ENCODE measurements around the gene TMEM89. TPM values are rescaled to one million over a fixed set of nuclear protein-coding genes. Genes with fewer than 3 reads are reported as not detected.

Gene TMEM89
- total and polyA plus RNA-seq, 9 donors: not detected

DNA sequence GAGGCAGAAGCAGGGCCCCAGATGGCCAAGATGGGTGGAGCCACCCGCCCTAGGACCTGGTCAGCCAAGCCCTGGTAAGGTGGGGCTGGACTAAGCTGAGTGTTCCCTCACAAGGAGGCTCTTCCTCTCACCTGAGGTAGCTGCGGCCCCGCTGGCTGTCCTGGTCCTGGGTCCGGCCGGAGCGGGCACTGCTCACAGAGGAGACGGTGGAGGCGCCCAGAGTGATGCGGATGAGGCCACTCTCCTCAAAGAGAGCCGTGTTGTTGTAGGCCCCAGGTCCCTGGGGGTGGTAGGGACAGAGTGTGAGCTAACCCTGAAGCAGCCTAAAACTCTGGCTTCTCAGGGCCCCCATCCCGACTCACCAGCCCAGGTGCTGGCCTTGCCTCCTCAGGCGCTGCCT lies 21.0 kb upstream of the TMEM89 start:
- Histone ChIP-seq H3K27me3 (ENCODE audit: control insufficient read depth, insufficient read depth, low read length) (peaks cover 3% of the 10 kb centered on the region), H3K27ac (ENCODE audit: low read length) (no peak overlapping the region), H3K9me3 (replicated peaks; ENCODE audit: control insufficient read depth, low read depth, low read length) (no peaks in the 10 kb centered on the region), H3K4me1 (ENCODE audit: control insufficient read depth, insufficient read depth, low read length) (no peaks in the 10 kb centered on the region), H3K36me3 (ENCODE audit: control insufficient read depth, insufficient read depth, low read length) (no peaks in the 10 kb centered on the region), H3K4me3 (ENCODE audit: low read length) (no peak overlapping the region)
- 90% methylated on average over 12 of the region's 12 CpGs for WGBS (ENCODE audit: insufficient coverage)
- DNase-seq: no peak

DNA sequence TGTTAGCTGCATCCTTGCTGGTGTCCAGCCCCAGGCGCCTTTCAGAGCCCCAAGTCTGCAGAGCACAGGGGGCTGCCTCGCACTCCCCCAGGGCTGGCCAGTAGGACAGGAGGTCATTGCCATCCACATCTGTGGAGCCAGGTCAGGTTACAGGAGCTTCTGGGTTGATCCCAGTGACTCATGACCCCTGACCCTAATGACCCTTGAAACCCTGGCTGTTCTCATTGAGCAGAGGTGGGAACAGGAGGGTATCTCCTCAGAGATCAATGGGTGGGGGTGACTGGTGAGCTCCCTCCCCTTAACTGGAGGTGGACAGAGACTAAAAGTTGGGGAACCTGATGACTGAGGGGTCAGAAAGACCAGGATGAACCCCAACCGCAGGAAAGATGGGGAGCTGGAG lies 19.8 kb upstream of the TMEM89 start:
- peaks cover 3% of the 10 kb centered on the region for H3K27me3 ChIP-seq (ENCODE audit: control insufficient read depth, insufficient read depth, low read length)
- H3K4me3 ChIP-seq (ENCODE audit: low read length): no peak overlapping the region
- no peaks in the 10 kb centered on the region for H3K9me3 ChIP-seq (replicated peaks; ENCODE audit: control insufficient read depth, low read depth, low read length)
- 68% methylated on average over 3 of the region's 3 CpGs for WGBS (ENCODE audit: insufficient coverage)
- no peak for DNase-seq
- no peak overlapping the region for H3K27ac ChIP-seq (ENCODE audit: low read length)
- peaks cover 4% of the 10 kb centered on the region for H3K4me1 ChIP-seq (ENCODE audit: control insufficient read depth, insufficient read depth, low read length)
- H3K36me3 ChIP-seq (ENCODE audit: control insufficient read depth, insufficient read depth, low read length): no peaks in the 10 kb centered on the region

DNA sequence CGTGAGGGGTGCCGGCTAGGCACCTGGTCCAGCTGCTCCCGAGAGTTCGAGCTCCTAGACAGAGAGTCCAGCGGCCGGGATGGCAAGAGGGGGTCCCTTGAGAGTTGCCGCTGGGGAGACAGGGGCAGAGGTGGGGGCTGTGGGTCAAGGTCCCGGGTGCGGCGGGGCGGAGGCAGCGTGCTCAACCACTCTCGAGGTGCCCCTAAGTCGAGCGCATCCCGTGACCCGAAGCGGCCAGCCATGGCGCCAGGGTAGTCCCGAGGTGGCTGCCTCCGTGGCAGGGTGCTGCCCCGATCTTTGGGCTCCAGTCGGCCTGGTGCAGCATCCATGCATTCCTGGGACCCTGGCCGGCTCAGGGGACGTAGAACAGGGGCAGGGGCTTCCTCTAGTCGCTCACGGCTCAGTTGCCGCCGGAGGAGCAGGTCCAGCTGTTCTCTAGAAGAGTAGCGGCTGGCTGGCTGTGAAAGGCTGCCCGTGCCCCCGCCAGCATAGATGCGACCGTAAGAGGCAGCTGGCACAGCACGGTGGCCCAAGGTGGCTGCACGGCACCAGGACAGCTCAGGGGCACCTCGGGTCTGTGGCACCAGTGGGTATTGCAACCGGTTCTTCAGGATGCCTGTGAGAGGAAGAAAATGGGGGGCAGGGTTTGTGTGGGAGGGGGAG lies 18.5 kb upstream of the TMEM89 start:
- DNase-seq: no peak
- H3K4me3 ChIP-seq (ENCODE audit: low read length): no peak overlapping the region
- no peaks in the 10 kb centered on the region for H3K9me3 ChIP-seq (replicated peaks; ENCODE audit: control insufficient read depth, low read depth, low read length)
- WGBS (ENCODE audit: insufficient coverage): 82% methylated on average over 33 of the region's 38 CpGs
- H3K27ac ChIP-seq (ENCODE audit: low read length): no peak overlapping the region
- H3K4me1 ChIP-seq (ENCODE audit: control insufficient read depth, insufficient read depth, low read length): peaks cover 13% of the 10 kb centered on the region
- peaks cover 3% of the 10 kb centered on the region for H3K27me3 ChIP-seq (ENCODE audit: control insufficient read depth, insufficient read depth, low read length)
- H3K36me3 ChIP-seq (ENCODE audit: control insufficient read depth, insufficient read depth, low read length): no peaks in the 10 kb centered on the region

DNA sequence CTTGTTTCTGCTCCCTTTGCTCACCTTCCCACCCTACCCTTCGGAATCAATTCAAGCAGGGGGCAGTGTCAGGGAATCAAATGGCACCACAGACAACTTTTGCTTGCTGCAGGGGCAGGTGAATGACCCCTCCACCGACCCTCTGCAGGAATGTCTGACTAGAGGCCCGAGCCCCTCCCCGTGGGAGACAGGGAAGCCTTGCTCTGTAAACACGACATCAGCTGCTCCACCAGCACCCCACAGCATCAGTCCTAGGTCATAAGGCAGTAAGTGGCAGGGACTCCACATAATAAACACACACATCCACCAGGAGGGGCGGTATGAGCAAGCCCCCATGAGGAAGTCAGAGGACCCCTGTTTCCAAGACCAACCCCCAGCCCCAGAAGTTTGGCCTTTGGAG lies 15.7 kb upstream of the TMEM89 start:
- no peak overlapping the region for H3K4me3 ChIP-seq (ENCODE audit: low read length)
- H3K27ac ChIP-seq (ENCODE audit: low read length): no peak overlapping the region
- peaks cover 4% of the 10 kb centered on the region for H3K36me3 ChIP-seq (ENCODE audit: control insufficient read depth, insufficient read depth, low read length)
- H3K27me3 ChIP-seq (ENCODE audit: control insufficient read depth, insufficient read depth, low read length): peaks cover 3% of the 10 kb centered on the region
- no peak for DNase-seq
- peaks cover 24% of the 10 kb centered on the region for H3K4me1 ChIP-seq (ENCODE audit: control insufficient read depth, insufficient read depth, low read length)
- WGBS (ENCODE audit: insufficient coverage): 40% methylated on average over 5 of the region's 6 CpGs
- H3K9me3 ChIP-seq (replicated peaks; ENCODE audit: control insufficient read depth, low read depth, low read length): no peaks in the 10 kb centered on the region

DNA sequence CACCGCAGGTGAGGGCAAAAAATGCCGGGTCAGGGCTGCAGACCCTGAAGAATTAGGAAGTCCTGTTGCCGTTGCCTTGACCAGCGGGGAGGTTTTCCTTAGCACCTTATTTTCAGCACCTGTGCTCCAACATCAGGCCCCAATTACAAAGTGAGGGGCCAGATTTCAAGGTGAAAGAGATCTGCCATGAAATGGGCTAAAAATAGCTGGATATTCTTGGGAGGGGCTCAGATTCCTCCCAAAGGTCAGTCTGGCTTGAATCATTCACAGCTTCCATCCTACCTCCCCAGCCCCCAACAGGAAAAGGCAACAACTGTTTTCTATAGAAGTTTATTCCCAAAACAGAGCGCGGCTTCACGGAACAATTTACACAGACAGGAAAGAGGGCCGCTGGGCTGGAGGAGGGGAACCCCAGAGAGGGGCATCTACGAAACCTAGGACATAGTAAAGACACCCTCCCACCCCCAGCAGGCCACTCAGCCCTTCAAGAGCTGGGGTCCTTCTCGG lies 14.6 kb upstream of the TMEM89 start:
- Histone ChIP-seq H3K27me3 (ENCODE audit: control insufficient read depth, insufficient read depth, low read length) (peaks cover 3% of the 10 kb centered on the region), H3K27ac (ENCODE audit: low read length) (peak overlapping the region; percentile 91), H3K36me3 (ENCODE audit: control insufficient read depth, insufficient read depth, low read length) (peaks cover 12% of the 10 kb centered on the region), H3K4me3 (ENCODE audit: low read length) (peak overlapping the region; percentile 87), H3K9me3 (replicated peaks; ENCODE audit: control insufficient read depth, low read depth, low read length) (no peaks in the 10 kb centered on the region), H3K4me1 (ENCODE audit: control insufficient read depth, insufficient read depth, low read length) (peaks cover 25% of the 10 kb centered on the region)
- WGBS (ENCODE audit: insufficient coverage): 13% methylated on average over 3 of the region's 10 CpGs
- peak; percentile 67 for DNase-seq

DNA sequence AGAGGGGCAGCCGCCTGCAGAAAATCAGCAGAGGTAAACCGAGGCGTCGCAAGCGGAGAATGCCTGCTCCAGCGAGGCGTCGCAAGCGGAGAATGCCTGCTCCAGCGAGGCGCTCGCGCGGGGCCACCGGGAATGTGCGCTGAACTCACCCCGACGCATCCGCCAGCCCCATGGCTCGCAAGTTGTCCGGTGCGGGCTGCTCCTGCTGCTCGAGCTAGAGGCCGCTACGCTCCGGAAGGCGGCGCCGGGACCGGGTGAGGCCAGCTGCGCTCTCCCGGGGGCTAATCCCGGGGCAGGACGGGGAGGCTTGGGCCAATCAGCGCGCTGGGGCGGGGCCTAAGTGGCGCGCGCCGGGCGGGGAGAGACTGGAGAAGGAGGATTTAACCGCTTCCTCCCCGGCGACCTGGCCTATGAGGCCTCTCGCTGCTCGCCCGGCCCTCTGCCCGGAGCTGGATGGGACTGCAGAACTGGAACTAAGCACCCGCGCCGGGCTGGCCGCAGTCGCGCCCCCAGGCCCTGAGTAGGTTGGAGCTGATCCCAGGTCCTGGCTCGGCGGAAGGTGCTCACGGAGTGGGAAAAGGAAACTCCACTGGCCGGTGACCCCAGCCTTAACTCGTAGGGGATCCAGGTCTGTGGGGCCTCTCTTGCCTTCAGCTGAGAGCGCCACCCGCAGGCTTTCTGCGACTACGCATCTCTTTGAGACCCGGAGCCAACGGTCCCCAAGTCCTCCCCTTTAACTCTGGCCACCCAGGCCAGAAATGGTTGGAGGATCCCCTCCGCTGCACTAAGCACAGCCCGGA lies 13.9 kb upstream of the TMEM89 start, which contains the start of gene SLC26A6:
Gene SLC26A6 (minus strand): TSS at position 240 of the 800 bp plus-strand sequence. CDS start 68 bp downstream, at position 172.
- peaks cover 27% of the 10 kb centered on the region for H3K4me1 ChIP-seq (ENCODE audit: control insufficient read depth, insufficient read depth, low read length)
- WGBS (ENCODE audit: insufficient coverage): under 1% methylated on average over 54 of the region's 68 CpGs
- DNase-seq: peak; percentile 99
- H3K27me3 ChIP-seq (ENCODE audit: control insufficient read depth, insufficient read depth, low read length): peaks cover 3% of the 10 kb centered on the region
- peak within 1 kb of the TSS; percentile 87 for H3K4me3 ChIP-seq (ENCODE audit: low read length)
- H3K27ac ChIP-seq (ENCODE audit: low read length): peak within 1 kb of the TSS; percentile 91
- H3K9me3 ChIP-seq (replicated peaks; ENCODE audit: control insufficient read depth, low read depth, low read length): no peaks in the 10 kb centered on the region
- H3K36me3 ChIP-seq (ENCODE audit: control insufficient read depth, insufficient read depth, low read length): peaks cover 19% of the 10 kb centered on the region

DNA sequence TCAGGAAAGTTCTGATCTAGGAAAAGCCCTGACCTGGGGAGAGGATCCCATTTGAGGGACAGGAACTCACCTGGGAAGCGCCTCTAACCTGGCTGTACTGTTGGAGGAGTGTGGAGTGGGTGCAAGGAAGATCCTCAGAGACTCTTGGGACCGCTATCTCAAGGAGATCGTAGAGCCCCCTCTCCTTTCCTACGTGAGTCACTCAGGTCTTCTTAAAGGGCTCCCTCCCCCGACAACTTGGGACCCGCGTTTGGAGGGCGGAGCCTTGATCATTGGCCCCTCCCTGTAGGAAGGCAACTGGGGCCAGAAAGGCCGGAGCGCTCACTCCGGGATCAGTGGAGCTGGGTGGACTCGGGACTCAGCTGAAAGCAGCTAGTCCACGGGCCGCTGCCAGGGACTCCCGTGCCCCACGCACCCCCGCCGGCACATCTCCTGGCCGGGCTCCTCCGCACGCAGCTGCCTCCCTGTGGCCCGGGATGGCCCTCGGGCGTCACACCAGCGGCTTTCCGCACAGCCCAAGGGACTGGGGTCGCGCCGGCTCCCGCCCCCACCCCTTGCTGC lies 13.2 kb upstream of the TMEM89 start:
- peak overlapping the region; percentile 62 for H3K27ac ChIP-seq (ENCODE audit: low read length)
- under 1% methylated on average over 27 of the region's 30 CpGs for WGBS (ENCODE audit: insufficient coverage)
- peak overlapping the region; percentile 87 for H3K4me3 ChIP-seq (ENCODE audit: low read length)
- DNase-seq: peak; percentile 58
- peaks cover 27% of the 10 kb centered on the region for H3K4me1 ChIP-seq (ENCODE audit: control insufficient read depth, insufficient read depth, low read length)
- H3K36me3 ChIP-seq (ENCODE audit: control insufficient read depth, insufficient read depth, low read length): peaks cover 24% of the 10 kb centered on the region
- H3K27me3 ChIP-seq (ENCODE audit: control insufficient read depth, insufficient read depth, low read length): no peaks in the 10 kb centered on the region
- no peaks in the 10 kb centered on the region for H3K9me3 ChIP-seq (replicated peaks; ENCODE audit: control insufficient read depth, low read depth, low read length)

DNA sequence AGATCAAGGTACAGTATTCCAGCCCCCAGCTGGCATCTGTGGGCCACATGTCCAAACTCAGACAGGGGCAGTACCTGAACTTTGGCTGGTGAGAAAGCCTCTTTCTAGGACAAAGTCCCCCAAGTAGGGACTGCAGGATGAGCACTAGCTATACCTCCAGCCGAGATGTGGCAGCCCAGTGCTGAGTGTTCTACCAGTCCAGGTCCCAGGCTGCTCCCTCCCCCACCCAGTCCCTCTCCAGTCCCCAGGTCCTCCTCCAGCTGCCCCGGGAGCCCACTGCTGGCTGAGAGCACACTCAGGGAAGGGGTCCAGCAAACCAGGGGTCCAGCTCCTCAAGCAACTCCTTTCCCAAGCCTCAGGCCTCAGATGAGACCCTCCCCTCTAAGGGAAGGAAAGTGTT lies 12.2 kb upstream of the TMEM89 start:
- H3K36me3 ChIP-seq (ENCODE audit: control insufficient read depth, insufficient read depth, low read length): peaks cover 24% of the 10 kb centered on the region
- H3K4me1 ChIP-seq (ENCODE audit: control insufficient read depth, insufficient read depth, low read length): peaks cover 27% of the 10 kb centered on the region
- H3K4me3 ChIP-seq (ENCODE audit: low read length): no peak overlapping the region
- no peaks in the 10 kb centered on the region for H3K9me3 ChIP-seq (replicated peaks; ENCODE audit: control insufficient read depth, low read depth, low read length)
- no peak for DNase-seq
- H3K27ac ChIP-seq (ENCODE audit: low read length): no peak overlapping the region
- WGBS (ENCODE audit: insufficient coverage): 67% methylated on average over 1 of the region's 2 CpGs
- no peaks in the 10 kb centered on the region for H3K27me3 ChIP-seq (ENCODE audit: control insufficient read depth, insufficient read depth, low read length)

DNA sequence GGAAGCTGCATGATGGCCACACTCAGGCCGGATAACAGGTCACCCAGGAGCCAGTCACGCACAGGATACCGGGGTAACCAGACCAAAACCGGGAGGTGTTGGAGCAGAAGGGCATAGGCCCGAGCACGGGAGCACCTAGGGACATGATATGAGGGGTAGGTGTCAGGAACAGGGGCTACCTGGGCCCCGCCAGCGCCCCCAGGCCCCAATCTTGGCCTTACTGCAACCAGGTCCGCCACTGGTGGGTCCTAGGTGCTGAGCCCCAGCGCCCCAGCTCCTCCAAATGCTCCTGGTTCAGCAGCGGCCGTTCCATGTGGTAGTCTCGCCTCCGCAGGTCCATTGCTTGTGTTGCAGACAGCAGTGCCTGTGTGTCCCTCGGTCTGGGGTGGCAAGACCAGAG lies 11.7 kb upstream of the TMEM89 start:
- Histone ChIP-seq H3K27me3 (ENCODE audit: control insufficient read depth, insufficient read depth, low read length) (no peaks in the 10 kb centered on the region), H3K27ac (ENCODE audit: low read length) (no peak overlapping the region), H3K4me3 (ENCODE audit: low read length) (no peak overlapping the region), H3K36me3 (ENCODE audit: control insufficient read depth, insufficient read depth, low read length) (peaks cover 26% of the 10 kb centered on the region), H3K4me1 (ENCODE audit: control insufficient read depth, insufficient read depth, low read length) (peaks cover 27% of the 10 kb centered on the region), H3K9me3 (replicated peaks; ENCODE audit: control insufficient read depth, low read depth, low read length) (no peaks in the 10 kb centered on the region)
- 92% methylated on average over 15 of the region's 15 CpGs for WGBS (ENCODE audit: insufficient coverage)
- DNase-seq: no peak

All from muscle of leg (tissue), 11 donors.